Glutamatergic neuron (in vitro differentiated cells): ENCODE results near the gene BLM. TPM values are rescaled to one million over a fixed set of nuclear protein-coding genes. Genes with fewer than 3 reads are reported as not detected.

Source experiments
- DNase-seq: peaks from one replicate; pipeline ENCODE4 v3.0.0; 2022
- H3K27ac Mint-ChIP-seq: one replicate; pipeline ENCODE4 v1.8.0; 2020; ENCODE audit warnings: mild to moderate bottlenecking, mixed read lengths, inconsistent platforms; ENCODE audit not compliant: unreplicated experiment
- H3K27me3 Mint-ChIP-seq: one replicate; pipeline ENCODE4 v1.8.0; 2020; ENCODE audit warnings: mild to moderate bottlenecking, moderate library complexity, mixed read lengths, inconsistent platforms; ENCODE audit not compliant: unreplicated experiment
- H3K36me3 Mint-ChIP-seq: one replicate; pipeline ENCODE4 v1.8.0; 2020; ENCODE audit warnings: mild to moderate bottlenecking, mixed read lengths, inconsistent platforms; ENCODE audit not compliant: unreplicated experiment
- H3K4me1 Mint-ChIP-seq: one replicate; pipeline ENCODE4 v1.8.0; 2020; ENCODE audit warnings: mild to moderate bottlenecking, low read depth, mixed read lengths, inconsistent platforms; ENCODE audit not compliant: unreplicated experiment
- H3K4me3 Mint-ChIP-seq: one replicate; pipeline ENCODE4 v1.8.0; 2020; ENCODE audit warnings: mild to moderate bottlenecking, mixed read lengths, inconsistent platforms; ENCODE audit not compliant: unreplicated experiment
- H3K9me3 Mint-ChIP-seq: one replicate; pipeline ENCODE4 v1.8.0; 2020; ENCODE audit warnings: mild to moderate bottlenecking, moderate library complexity, mixed read lengths, inconsistent platforms; ENCODE audit not compliant: unreplicated experiment
- CTCF ChIP-seq: fragments of 200-600 bp; sonication (generic); IDR thresholded peaks from one replicate; pipeline ENCODE4 v1.5.0; 2021; ENCODE audit not compliant: partially characterized antibody, unreplicated experiment
- total RNA-seq: library from RNA; stranded (reverse); fragmentation: NEBNext Ultra II Directional; extraction: Animal tissue kit (Norgen Biotek cat#: 25700); gene quantifications from one replicate; pipeline ENCODE4 v1.2.1, GENCODE V29; 2021; ENCODE audit not compliant: unreplicated experiment

Gene BLM
- total RNA-seq, 1 donor from 2014 or later: 5.4 TPM

GRCh38 chr15:90818251-90819210, 101.4 kb downstream of the BLM start:
- peak; percentile 80 for DNase-seq
- H3K27me3 Mint-ChIP-seq: peaks cover 5% of the 10 kb centered on the region
- peak overlapping the region; percentile 88 for H3K27ac Mint-ChIP-seq
- peaks cover 9% of the 10 kb centered on the region for H3K9me3 Mint-ChIP-seq
- no peaks in the 10 kb centered on the region for H3K36me3 Mint-ChIP-seq
- peak overlapping the region; percentile 69 for H3K4me3 Mint-ChIP-seq
- peak; percentile 50 for TF ChIP-seq CTCF
- peaks cover 23% of the 10 kb centered on the region for H3K4me1 Mint-ChIP-seq

- Mint-ChIP-seq H3K27me3 (peaks cover 5% of the 10 kb centered on the region), H3K4me1 (peaks cover 23% of the 10 kb centered on the region), H3K36me3 (no peaks in the 10 kb centered on the region), H3K4me3 (no peak overlapping the region), H3K27ac (no peak overlapping the region), H3K9me3 (peaks cover 9% of the 10 kb centered on the region)
- TF ChIP-seq CTCF: no peak
- no peak for DNase-seq
Observed at GRCh38 chr15:90819390-90819789, 102.2 kb downstream of the BLM start.

- peaks cover 3% of the 10 kb centered on the region for H3K27me3 Mint-ChIP-seq
- DNase-seq: no peak
- no peaks in the 10 kb centered on the region for H3K36me3 Mint-ChIP-seq
- no peak overlapping the region for H3K27ac Mint-ChIP-seq
- H3K4me1 Mint-ChIP-seq: peaks cover 19% of the 10 kb centered on the region
- no peak overlapping the region for H3K4me3 Mint-ChIP-seq
- no peak for TF ChIP-seq CTCF
- peaks cover 9% of the 10 kb centered on the region for H3K9me3 Mint-ChIP-seq
Observed at GRCh38 chr15:90819850-90820249, 102.7 kb downstream of the BLM start.

GRCh38 chr15:90820481-90820880, 103.3 kb downstream of the BLM start:
- no peaks in the 10 kb centered on the region for H3K36me3 Mint-ChIP-seq
- H3K9me3 Mint-ChIP-seq: peaks cover 9% of the 10 kb centered on the region
- DNase-seq: no peak
- peaks cover 13% of the 10 kb centered on the region for H3K4me1 Mint-ChIP-seq
- peaks cover 2% of the 10 kb centered on the region for H3K27me3 Mint-ChIP-seq
- no peak for TF ChIP-seq CTCF
- H3K27ac Mint-ChIP-seq: no peak overlapping the region
- H3K4me3 Mint-ChIP-seq: no peak overlapping the region
